GM23338 (cell line): Measurements from ENCODE around the gene ANKH.

Experiments
- CREB1 ChIP-seq: fragments of 250-450 bp; sonication (Bioruptor Pico); IDR thresholded peaks from 2 replicates; pipeline ENCODE4 v1.5.0; 2020; ENCODE audit warnings: low read depth, mild to moderate bottlenecking, moderate library complexity
- CTCF ChIP-seq, 2 experiments: fragments of 200-600 bp in 1 of 2; sonication (generic) in 1 of 2; conservative IDR thresholded peaks; 2 replicates each; pipeline versions ENCODE4 v1.5.1 to v1.6.1; 2016 to 2017; ENCODE audit warnings: antibody characterized with exemption in 2 of 2, low read depth in 2 of 2, mild to moderate bottlenecking in 2 of 2, moderate library complexity in 1 of 2
- EZH2 ChIP-seq: fragments of 200-600 bp; sonication (generic); IDR thresholded peaks from one replicate; pipeline ENCODE4 v1.8.0; 2017; ENCODE audit warnings: antibody characterized with exemption, mild to moderate bottlenecking, low read depth; ENCODE audit not compliant: unreplicated experiment
- EZH2phosphoT487 ChIP-seq: fragments of 200-600 bp; sonication (generic); IDR thresholded peaks from one replicate; pipeline ENCODE4 v1.8.1; 2018; ENCODE audit warnings: antibody characterized with exemption; ENCODE audit not compliant: unreplicated experiment
- POLR2AphosphoS5 ChIP-seq: IDR thresholded peaks from 2 replicates; pipeline ENCODE4 v1.6.1; 2016; ENCODE audit warnings: antibody characterized with exemption, low read depth
- TF ChIP-seq, protein P1 (sequence below): IDR thresholded peaks from one replicate; pipeline ENCODE4 v1.6.1; 2018; ENCODE audit warnings: antibody characterized with exemption; ENCODE audit not compliant: unreplicated experiment
- TF ChIP-seq, protein P2 (sequence below): fragments of 250-450 bp; sonication (Bioruptor Pico); IDR thresholded peaks from 2 replicates; pipeline ENCODE4 v1.5.0; 2020; ENCODE audit warnings: mild to moderate bottlenecking, moderate library complexity

DNA sequence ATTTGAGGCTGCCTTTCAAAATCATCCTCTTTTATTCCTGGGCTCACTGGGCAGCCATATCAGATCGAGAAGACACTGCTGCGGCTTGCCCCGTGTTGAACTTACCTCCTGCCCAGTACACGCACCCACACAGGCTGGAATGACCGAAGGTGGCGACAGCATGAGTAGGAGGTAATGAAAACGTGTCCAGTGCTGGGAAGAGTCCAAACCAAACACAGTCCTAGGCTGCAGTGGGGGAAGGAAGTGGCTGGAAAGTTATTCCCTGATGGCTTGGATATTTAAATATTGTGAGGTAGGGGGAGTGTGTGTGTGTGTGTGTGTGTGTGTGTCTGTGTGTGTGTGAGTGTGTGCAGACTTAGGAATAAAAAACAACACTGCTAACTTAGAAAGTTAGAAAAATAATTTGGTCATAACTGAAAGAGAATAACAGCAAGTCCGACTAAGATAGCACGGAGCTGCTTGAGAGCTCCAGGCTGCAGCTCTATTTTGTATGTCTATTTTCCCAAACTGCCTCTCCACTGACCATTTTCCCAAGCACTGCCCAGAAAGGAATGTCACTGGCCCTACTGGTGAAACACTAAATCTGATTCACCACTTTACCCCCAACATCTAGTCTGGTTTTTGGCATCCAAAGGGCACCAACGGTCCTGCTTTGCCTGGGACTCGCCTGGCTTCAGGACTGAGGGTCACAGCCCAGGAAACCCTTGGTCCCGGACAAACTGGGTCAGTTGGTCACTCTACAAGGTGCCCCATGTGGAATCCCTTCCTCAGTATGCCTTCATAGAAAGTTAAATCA is 41.2 kb downstream of the ANKH start:
- TF ChIP-seq CTCF (conservative IDR thresholded peaks at IDR 0.05; ENCODE audit: low read depth in 2 of 2) = no peak
- no peak for TF ChIP-seq EZH2phosphoT487
- TF ChIP-seq, protein P1, sequence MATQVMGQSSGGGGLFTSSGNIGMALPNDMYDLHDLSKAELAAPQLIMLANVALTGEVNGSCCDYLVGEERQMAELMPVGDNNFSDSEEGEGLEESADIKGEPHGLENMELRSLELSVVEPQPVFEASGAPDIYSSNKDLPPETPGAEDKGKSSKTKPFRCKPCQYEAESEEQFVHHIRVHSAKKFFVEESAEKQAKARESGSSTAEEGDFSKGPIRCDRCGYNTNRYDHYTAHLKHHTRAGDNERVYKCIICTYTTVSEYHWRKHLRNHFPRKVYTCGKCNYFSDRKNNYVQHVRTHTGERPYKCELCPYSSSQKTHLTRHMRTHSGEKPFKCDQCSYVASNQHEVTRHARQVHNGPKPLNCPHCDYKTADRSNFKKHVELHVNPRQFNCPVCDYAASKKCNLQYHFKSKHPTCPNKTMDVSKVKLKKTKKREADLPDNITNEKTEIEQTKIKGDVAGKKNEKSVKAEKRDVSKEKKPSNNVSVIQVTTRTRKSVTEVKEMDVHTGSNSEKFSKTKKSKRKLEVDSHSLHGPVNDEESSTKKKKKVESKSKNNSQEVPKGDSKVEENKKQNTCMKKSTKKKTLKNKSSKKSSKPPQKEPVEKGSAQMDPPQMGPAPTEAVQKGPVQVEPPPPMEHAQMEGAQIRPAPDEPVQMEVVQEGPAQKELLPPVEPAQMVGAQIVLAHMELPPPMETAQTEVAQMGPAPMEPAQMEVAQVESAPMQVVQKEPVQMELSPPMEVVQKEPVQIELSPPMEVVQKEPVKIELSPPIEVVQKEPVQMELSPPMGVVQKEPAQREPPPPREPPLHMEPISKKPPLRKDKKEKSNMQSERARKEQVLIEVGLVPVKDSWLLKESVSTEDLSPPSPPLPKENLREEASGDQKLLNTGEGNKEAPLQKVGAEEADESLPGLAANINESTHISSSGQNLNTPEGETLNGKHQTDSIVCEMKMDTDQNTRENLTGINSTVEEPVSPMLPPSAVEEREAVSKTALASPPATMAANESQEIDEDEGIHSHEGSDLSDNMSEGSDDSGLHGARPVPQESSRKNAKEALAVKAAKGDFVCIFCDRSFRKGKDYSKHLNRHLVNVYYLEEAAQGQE = no peak
- no peak for TF ChIP-seq EZH2
- TF ChIP-seq, protein P2, sequence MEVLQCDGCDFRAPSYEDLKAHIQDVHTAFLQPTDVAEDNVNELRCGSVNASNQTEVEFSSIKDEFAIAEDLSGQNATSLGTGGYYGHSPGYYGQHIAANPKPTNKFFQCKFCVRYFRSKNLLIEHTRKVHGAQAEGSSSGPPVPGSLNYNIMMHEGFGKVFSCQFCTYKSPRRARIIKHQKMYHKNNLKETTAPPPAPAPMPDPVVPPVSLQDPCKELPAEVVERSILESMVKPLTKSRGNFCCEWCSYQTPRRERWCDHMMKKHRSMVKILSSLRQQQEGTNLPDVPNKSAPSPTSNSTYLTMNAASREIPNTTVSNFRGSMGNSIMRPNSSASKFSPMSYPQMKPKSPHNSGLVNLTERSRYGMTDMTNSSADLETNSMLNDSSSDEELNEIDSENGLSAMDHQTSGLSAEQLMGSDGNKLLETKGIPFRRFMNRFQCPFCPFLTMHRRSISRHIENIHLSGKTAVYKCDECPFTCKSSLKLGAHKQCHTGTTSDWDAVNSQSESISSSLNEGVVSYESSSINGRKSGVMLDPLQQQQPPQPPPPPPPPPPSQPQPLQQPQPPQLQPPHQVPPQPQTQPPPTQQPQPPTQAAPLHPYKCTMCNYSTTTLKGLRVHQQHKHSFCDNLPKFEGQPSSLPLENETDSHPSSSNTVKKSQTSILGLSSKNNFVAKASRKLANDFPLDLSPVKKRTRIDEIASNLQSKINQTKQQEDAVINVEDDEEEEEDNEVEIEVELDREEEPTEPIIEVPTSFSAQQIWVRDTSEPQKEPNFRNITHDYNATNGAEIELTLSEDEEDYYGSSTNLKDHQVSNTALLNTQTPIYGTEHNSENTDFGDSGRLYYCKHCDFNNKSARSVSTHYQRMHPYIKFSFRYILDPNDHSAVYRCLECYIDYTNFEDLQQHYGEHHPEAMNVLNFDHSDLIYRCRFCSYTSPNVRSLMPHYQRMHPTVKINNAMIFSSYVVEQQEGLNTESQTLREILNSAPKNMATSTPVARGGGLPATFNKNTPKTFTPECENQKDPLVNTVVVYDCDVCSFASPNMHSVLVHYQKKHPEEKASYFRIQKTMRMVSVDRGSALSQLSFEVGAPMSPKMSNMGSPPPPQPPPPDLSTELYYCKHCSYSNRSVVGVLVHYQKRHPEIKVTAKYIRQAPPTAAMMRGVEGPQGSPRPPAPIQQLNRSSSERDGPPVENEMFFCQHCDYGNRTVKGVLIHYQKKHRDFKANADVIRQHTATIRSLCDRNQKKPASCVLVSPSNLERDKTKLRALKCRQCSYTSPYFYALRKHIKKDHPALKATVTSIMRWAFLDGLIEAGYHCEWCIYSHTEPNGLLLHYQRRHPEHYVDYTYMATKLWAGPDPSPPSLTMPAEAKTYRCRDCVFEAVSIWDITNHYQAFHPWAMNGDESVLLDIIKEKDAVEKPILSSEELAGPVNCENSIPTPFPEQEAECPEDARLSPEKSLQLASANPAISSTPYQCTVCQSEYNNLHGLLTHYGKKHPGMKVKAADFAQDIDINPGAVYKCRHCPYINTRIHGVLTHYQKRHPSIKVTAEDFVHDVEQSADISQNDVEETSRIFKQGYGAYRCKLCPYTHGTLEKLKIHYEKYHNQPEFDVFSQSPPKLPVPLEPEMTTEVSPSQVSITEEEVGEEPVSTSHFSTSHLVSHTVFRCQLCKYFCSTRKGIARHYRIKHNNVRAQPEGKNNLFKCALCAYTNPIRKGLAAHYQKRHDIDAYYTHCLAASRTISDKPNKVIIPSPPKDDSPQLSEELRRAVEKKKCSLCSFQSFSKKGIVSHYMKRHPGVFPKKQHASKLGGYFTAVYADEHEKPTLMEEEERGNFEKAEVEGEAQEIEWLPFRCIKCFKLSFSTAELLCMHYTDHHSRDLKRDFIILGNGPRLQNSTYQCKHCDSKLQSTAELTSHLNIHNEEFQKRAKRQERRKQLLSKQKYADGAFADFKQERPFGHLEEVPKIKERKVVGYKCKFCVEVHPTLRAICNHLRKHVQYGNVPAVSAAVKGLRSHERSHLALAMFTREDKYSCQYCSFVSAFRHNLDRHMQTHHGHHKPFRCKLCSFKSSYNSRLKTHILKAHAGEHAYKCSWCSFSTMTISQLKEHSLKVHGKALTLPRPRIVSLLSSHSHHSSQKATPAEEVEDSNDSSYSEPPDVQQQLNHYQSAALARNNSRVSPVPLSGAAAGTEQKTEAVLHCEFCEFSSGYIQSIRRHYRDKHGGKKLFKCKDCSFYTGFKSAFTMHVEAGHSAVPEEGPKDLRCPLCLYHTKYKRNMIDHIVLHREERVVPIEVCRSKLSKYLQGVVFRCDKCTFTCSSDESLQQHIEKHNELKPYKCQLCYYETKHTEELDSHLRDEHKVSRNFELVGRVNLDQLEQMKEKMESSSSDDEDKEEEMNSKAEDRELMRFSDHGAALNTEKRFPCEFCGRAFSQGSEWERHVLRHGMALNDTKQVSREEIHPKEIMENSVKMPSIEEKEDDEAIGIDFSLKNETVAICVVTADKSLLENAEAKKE (CRISPR knock-in tag) = no peak
- no peak for TF ChIP-seq POLR2AphosphoS5
- no peak for TF ChIP-seq CREB1
